GM21360 (cell line): ENCODE results near the gene ANO8.
A peak's percentile ranks its signal among the peaks of the same experiment; 100 is the strongest.
"Not testable (repeated sequence)": the region's sequence is repeated elsewhere in the genome, so short reads cannot be mapped to it uniquely, and the experiment has no call there.

ENCODE experiments used
- ATAC-seq: cut with Tn5 transposase; IDR thresholded peaks from one replicate; pipeline ENCODE4 v1.9.1; 2021; ENCODE audit warnings: mild to moderate bottlenecking, moderate library complexity; ENCODE audit not compliant: unreplicated experiment

ANO8 gene

DNA sequence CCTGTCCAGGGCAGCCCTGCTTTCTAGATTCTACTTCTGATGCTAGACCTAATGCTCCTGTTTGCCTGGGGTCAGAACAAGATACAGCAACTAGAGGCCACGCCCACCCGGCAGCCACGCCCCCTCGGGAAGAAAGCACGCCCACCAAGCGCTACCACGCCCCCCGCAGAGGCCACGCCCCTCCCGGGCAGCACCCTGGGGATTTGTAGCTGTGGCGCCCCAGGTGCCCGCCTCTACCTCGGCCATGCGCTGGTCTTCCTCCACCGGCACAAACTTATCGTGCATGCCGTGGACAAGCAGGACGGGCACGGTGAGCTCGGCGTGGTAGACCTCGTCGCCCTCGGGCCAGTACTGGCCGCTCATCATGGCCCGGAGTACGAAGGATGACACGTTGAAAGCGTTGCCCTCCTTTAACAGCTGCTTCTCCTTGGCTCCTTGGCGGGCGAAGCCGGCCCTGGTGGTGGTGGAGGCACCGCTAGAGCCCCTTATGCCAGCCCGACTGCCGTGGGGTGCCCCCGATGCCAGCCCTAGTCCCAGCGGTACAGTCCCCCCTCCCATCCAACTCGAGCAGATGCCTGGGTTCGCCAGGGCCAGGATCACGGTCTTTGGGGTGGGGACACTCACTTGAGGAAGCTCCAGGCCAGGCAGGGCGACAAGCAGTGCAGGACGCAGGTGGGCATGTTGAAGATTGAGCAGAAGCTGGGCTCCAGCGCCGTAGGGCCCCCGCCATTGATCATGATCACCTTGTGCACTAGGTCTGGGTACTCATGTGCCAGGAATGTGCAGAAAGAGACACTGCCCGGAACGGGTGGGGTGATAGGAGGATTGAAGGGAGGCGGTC, 40.4 kb downstream of the ANO8 start:
- ATAC-seq: no peak

DNA sequence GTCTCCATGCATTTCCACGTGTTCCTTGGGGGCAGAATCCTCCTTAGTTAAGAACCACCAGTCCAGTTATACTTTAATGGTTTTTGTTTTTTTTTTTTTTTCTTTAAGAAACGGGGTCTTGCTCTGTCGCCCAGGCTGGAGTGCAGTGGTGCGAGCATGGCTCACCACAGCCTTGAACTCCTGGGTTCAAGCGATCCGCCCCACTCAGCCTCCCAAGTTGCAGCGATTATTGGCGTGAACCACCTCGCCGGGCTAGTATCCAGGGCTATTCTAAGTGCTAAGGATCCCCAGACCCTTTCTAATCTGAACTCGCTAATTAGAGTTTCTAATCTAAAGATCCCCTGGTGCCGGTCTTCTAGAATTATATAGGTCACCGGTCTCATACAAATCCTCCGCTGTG, 41.0 kb downstream of the ANO8 start:
- no peak for ATAC-seq

DNA sequence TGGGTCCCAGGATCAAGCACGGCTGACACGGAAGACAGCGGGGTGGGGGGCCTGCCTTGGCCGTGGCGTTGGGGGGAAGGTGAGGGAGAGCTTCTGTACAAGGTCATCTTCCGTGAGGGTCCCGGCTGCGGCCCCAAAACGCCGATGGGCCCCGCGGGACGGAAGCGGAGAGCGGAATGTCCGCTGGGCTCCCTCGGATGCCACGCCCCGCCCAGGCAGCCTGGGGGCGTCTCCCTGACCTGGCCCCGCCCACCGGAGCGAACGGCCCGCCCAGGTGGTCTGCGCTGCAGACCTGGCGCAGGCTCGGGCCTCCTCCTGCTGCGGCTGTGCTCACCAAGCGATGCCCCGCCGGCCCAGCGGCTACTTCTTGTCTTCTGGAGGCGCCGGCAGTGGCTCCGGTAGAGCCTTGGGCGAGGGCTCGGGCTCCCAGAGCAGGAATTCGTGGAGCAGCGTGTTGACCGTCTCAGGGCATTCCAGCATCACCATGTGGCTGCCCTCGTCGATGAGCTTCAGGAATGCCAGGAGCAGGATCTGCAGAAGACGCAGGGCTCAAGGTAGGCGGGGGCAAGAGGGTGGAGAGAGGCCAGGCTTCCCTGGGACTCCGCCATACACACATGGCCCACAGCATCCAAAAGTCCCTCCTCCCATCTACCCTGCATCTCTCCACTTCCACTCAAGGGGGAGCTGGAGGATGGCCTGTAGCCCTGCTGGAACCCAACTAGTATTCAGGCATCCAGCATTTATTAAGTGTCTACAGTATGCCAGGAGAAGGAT, 42.2 kb downstream of the ANO8 start:
- ATAC-seq: peak; percentile 65

DNA sequence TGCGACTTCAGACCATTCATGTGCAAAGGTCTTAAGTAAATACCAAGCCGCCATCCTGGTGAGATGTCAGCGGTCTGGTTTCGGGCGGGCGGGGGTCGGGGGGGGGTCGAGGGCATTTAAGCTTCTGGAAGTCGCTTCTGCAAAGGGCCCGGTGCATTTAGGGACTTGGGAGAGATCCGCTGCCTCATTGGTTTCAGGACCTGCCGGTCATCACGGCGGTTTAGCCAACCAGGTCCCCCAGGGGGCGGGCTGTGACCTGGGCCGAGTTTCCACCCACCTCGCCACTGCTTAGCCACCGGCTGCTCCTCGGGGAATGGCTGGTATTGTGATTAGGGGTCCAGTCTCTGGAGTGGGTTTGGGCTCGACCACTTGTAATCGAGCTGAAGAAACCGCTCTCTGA, 45.2 kb downstream of the ANO8 start:
- ATAC-seq: no peak

DNA sequence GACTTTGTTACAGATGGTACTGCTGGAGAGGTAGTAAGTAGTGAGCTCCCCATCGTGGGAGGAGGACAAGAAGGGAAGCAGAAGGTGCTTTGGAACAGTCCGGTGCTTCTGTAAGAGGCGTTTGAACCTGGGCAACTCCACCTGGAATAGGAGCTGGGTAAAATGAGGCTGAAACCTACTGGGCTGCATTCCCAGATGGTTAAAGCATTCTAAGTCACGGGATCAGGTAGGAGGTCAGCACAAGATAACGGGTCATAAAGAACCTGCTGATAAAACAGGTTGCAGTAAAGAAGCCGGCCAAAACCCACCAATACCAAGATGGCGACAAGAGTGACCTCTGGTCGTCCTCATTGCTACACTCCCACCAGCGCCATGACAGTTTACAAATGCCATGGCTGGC, 47.9 kb downstream of the ANO8 start:
- no peak for ATAC-seq

DNA sequence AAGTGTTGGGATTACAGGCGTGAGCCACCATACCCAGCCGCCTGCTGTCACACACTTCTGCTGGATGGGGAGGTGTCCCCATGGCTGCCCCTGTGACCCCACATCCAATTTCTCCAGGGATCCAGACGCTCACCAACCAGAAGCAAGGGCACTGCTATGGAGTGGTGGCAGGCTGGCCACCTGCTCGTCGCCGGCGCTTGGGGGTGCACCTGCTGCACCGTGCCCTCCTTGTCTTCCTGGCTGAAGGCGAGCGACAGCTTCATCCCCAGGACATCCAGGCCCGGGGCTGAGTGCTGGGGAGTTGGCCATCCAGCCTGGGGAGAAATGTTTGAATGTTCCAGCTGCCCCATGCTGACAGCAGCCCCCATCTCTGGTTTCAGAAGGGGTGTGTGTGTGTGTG, 48.4 kb downstream of the ANO8 start:
- no peak for ATAC-seq

DNA sequence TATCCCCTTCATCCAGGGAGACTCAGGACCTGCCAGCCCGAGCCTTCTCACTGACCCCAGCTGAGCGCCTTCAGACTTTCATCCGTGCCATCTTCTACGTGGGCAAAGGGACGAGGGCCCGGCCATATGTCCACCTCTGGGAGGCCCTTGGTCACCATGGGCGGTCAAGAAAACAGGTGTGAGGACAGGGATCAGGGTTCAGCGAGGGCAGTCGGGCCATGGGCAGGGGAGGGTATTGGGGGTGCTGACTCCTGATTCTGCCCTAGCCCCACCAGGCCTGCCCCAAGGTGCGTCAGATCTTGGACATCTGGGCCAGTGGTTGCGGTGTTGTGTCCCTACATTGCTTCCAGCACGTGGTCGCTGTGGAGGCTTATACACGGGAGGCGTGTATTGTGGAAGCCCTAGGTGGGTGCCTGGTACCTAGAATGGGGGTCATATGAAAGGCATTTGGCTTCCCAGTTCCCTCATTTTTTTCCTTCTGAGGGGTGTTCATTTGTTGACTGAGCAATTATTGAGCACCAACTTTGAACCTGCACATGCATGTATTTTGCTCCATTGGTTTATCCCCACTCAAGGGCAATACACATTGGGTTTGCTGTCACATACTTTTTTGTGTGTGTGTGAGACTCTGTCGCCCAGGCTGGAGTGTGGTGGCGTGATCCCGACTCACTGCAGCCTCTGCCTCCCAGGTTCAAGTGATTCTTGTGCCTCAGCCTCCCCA, 49.1 kb downstream of the ANO8 start:
- ATAC-seq: no peak

DNA sequence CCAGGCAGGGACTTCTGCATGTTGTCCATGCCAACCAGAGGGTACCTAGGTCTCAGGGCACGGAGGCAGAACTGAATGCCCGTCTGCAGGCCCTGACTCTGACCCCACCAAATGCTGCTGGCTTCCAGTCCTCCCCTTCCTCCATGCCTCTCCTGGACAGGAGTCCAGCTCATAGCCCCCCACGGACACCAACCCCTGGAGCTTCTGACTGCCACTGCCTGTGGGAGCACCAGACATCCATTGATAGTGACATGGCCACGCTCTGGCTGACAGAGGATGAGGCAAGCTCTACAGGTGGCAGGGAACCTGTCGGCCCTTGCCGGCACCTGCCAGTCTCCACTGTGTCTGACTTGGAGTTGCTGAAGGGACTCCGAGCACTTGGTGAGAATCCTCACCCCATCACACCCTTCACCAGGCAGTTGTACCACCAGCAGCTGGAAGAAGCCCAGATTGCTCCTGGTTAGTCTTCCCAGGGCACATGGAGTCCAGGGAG, 51.1 kb downstream of the ANO8 start:
- ATAC-seq: no peak

DNA sequence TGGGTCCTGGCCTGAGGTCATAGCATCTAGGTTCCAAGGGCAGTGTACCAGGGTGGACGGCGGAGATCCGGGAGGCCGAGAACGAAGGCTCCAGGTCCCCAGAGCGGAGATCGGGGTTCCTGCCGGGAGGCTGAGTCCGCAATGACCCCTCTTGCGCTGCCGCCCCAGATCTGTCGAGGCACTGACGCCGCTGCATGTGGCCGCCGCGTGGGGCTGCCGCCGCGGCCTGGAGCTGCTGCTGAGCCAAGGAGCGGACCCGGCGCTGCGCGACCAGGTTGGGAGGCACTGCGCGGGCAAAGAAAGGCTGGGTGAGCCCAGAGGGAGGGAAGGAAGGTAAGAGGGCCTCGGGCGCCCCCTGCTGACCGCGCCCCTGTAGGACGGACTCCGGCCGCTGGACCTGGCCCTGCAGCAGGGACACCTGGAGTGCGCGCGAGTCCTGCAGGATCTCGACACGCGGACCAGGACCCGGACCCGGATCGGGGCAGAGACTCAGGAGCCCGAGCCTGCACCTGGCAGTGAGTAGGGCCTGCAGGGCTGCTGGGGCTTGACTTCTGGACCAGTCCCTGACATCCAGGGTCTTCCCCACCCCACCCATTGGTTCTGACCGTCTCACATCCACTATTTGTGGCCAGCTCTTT, 52.0 kb downstream of the ANO8 start:
- ATAC-seq: peak; percentile 63

DNA sequence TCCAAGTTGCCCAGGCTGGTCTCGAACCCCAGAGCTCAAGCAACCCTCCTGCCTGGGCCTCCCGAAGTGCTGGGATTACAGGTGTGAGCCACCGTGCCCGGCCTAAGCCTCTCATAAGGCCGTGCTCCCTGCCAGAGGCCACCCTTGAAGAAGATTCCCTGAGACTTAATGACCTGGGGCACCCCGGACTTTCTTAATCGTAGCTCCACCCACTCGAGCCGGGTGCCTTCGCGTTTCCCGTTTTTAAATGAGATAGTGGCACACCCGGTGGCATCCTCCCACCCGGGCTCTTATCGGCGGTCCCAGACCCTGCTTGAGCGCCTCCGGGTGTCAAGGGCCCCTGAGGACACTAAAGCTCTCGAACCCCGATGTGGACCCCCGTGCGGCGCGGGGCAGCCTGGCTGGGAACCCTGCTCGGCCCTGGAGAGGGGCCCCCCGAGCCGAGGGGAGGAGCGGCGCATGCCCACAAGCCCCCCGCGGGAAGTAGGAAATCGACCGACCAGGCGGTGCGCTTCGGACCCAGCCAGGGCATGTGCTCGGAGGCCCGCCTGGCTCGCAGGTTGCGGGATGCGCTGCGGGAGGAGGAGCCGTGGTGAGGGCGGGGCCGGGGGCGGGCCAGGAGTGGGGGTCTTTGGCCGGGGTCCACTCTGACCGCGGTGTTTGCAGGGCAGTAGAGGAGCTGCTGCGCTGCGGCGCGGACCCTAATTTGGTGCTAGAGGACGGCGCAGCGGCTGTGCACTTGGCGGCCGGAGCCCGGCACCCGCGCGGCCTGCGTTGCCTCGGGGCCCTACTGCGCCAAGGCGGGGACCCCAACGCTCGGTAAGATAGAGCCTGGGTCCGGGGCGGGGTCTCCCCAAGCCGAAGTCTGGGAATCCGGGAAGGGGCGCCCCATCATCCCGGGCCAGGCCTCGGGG, 53.0 kb downstream of the ANO8 start, which contains the start of gene ANKLE1:
TSS of gene ANKLE1 (plus strand) at position 511 of the 914 bp plus-strand sequence. CDS start at position 531, 20 bp downstream.
- ATAC-seq: peak; percentile 36

DNA sequence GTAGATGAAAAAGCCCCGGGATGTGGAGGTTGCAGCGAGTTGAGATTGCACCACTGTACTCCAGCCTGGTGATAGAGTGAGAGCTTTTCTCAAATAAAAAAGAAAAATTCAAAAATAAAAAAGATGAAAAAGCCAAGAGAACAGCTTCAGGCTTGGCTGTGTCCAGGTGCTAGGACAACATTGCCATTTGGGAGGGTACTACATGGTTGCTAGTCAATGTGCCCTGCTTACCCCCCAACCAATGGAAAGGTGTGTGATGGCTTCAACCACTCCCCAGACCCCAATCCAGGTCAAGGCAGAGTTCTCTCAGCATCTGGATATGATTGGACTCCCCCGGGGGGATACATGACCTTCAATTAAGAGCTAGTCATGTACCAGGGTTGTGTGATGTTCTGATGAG, 55.2 kb downstream of the ANO8 start:
- no peak for ATAC-seq

DNA sequence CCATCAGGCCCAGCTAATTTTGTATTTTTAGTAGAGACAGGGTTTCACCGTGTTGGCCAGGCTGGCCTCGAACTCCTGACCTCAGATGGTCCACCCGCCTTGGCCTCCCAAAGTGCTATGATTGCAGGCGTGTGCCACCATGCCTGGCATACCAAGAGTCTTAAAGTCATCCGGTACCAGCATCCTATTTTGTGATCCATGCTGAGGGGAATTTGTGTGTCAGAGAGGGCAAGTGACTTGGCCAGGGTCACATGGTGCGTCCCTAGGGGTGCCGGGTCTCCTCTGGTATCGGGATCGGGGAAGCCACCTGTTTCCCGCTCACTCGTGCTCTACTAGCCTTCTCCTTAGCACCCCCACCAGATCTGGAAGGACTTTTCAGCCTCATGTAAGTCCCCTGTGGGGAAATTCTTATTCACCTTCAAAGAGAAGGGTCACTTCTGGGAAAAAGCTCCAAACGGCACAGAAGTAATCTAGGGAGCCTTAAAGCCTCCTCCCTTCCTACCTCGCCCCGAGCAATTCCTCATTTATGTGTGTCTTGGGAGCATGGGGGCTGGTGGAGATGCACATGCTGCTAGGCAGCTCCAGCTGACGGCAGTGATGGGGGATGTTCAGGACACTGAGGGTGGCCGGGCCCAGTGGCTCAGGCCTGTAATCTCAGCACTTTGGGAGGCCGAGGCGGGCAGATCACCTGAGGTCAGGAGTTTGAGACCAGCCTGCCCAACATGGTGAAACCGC, 59.0 kb downstream of the ANO8 start:
- ATAC-seq: no peak

DNA sequence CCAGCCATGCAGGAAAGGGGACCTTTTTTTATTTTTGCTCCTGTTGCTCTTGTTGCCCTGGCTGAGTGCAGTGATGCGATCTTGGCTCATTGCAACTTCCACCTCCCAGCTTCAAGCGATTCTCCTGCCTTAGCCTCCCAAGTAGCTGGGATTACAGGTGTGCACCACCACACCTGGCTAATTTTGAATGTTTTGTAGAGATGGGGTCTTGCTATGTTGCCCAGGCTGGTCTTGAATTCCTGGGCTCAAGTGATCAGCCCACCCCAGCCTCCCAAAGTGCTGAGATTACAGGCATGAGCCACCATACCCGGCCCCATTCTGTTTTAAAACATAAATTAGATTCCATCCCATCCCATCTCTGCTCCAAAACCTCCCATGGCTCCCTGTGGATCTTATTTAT, 59.8 kb downstream of the ANO8 start:
- ATAC-seq: not testable (repeated sequence)
